Measurements from ENCODE around the gene DBF4B. TPM values are rescaled to one million over a fixed set of nuclear protein-coding genes. Genes with fewer than 3 reads are reported as not detected.

Gene DBF4B
- total and polyA plus RNA-seq, 2 of the 13 experiments (the other 11 are each of a cell fraction or from before 2014, with no cell fraction given): 11.7 to 13.2 TPM

DNA sequence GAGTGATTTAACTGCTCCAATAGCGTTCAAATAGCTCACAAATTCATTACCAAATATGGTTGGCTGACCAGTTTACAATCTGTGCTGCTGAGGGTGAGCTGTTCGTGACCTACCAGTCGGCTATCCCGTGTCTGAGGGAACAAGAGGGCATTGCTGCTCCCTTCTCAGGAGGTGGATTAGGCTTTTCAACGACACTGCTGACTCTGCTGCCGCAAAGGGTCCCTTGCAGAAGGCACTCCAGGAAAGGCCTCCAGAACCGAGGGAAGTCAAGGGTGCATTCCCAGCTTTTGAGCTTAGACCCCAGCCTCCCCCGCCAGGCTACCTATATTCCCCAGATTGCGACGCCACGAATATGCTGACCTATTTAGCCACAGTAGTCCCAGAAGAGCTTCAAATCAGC, 89.3 kb downstream of the DBF4B start:
- Histone ChIP-seq H3K4me1 (ENCODE audit: insufficient read depth, low read length) (peaks cover 22% of the 10 kb centered on the region), H3K4me2 (ENCODE audit: low read depth, low read length) (no peak overlapping the region), H3K27ac (ENCODE audit: extremely low read length, insufficient read depth, low read length) (no peak overlapping the region), H3K79me2 (ENCODE audit: insufficient read depth, low read length) (no peaks in the 10 kb centered on the region), H3K36me3 (replicated peaks in 1 of 2; ENCODE audit: control insufficient read depth in 1 of 2, insufficient read depth in 2 of 2, low read length in 2 of 2) (0 out of 5 replicates have a peak, but pooled peaks cover 0 to 1% of the 10 kb centered on the region in 2 experiments), H3K9me3 (ENCODE audit: low read length) (no peaks in the 10 kb centered on the region), H4K20me1 (ENCODE audit: insufficient read depth, low read length) (no peaks in the 10 kb centered on the region), H3K9ac (ENCODE audit: insufficient read depth, low read depth, low read length) (no peak overlapping the region), H2AFZ (ENCODE audit: low read length) (no peak overlapping the region), H3K27me3 (ENCODE audit: control insufficient read depth in 1 of 2, insufficient read depth in 2 of 2, low read length in 2 of 2) (peaks cover 0 to 3% of the 10 kb centered on the region in 2 experiments; a peak in 2 of 5 replicates), H3K4me3 (replicated peaks in 1 of 3; ENCODE audit: insufficient read depth in 1 of 3, low read depth in 2 of 3, low read length in 3 of 3) (no peak overlapping the region)
- TF ChIP-seq ZNF30 (CRISPR knock-in tag; IDR thresholded peaks at IDR 0.05) (no peak), ETV6 (CRISPR knock-in tag; conservative IDR thresholded peaks at IDR 0.05) (no peak), ERF (CRISPR knock-in tag; IDR thresholded peaks at IDR 0.05) (no peak), ELF3 (CRISPR knock-in tag; IDR thresholded peaks at IDR 0.05) (no peak), NCOA1 (CRISPR knock-in tag; IDR thresholded peaks at IDR 0.05) (no peak), MBNL3 (CRISPR knock-in tag; conservative IDR thresholded peaks at IDR 0.05) (no peak), ZNF75D (CRISPR knock-in tag; IDR thresholded peaks at IDR 0.05; ENCODE audit: borderline replicate concordance) (no peak), ZNF558 (CRISPR knock-in tag; IDR thresholded peaks at IDR 0.05; ENCODE audit: borderline replicate concordance) (no peak)
- TF ChIP-seq, protein P1, sequence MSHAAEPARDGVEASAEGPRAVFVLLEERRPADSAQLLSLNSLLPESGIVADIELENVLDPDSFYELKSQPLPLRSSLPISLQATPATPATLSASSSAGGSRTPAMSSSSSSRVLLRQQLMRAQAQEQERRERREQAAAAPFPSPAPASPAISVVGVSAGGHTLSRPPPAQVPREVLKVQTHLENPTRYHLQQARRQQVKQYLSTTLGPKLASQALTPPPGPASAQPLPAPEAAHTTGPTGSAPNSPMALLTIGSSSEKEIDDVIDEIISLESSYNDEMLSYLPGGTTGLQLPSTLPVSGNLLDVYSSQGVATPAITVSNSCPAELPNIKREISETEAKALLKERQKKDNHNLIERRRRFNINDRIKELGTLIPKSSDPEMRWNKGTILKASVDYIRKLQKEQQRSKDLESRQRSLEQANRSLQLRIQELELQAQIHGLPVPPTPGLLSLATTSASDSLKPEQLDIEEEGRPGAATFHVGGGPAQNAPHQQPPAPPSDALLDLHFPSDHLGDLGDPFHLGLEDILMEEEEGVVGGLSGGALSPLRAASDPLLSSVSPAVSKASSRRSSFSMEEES (CRISPR knock-in tag; IDR thresholded peaks at IDR 0.05): no peak
- DNase-seq (ENCODE audit: low spot score) (no peak), FAIRE-seq (no peak), ATAC-seq (no peak)
- 63% methylated on average over 11 of the region's 11 CpGs for whole genome bisulfite sequencing (ENCODE audit: low lambda C conversion rate)
- ChIA-PET POLR2A (no interaction called here), CTCF (ENCODE audit: low intra/inter-chr PET ratio, low total read pairs) (no interaction called here)
- in situ Hi-C loops (cut with HindIII; ENCODE audit: extremely low pct_ligation_motif_present, low pct_unique_long_range_greater_than_20kb): loop anchor here (25.0 kb wide), 1 partner anchor 214 kb away; no protein-coding TSS in a partner anchor
- intact Hi-C loops (cut with micrococcal nuclease; ENCODE audit: unreplicated experiment): no loop called here
- BruUV-seq (replicated peaks): no TSS peak

Measured in HepG2 (cell line).